GM12872 (cell line): ENCODE data around the gene DDX39A.

Experiments
- CTCF ChIP-seq: IDR thresholded peaks from 3 replicates; pipeline ENCODE4 v1.5.1; 2011; ENCODE audit warnings: low read depth, mild to moderate bottlenecking, low read length, moderate library complexity; ENCODE audit not compliant: insufficient read depth

DDX39A gene

GRCh38 chr19:14432791-14433553 is 13.8 kb upstream of the DDX39A start, which contains the start of gene PKN1:
TSS of gene PKN1 (plus strand) at chr19:14433306. CDS start at chr19:14433522, 216 bp downstream.
- no peak for TF ChIP-seq CTCF

GRCh38 chr19:14430712-14431111 is 11.6 kb upstream of the DDX39A start:
- TF ChIP-seq CTCF = no peak

GRCh38 chr19:14428882-14429416 is 9.8 kb upstream of the DDX39A start:
- TF ChIP-seq CTCF = no peak

GRCh38 chr19:14427461-14427860 is 8.3 kb upstream of the DDX39A start:
- TF ChIP-seq CTCF = no peak

- no peak for TF ChIP-seq CTCF
Measured at GRCh38 chr19:14425696-14426138, 6.6 kb upstream of the DDX39A start.

GRCh38 chr19:14418856-14419105 is 360 bp downstream of the DDX39A start:
- TF ChIP-seq CTCF = no peak

- TF ChIP-seq CTCF = no peak
Measured at GRCh38 chr19:14416817-14417231, 2.3 kb downstream of the DDX39A start.
